Tibial artery (tissue), 4 donors: Measurements from ENCODE around the gene HSPA1B.

ENCODE experiments used
- DNase-seq, 2 donors: peaks; one replicate each; pipeline ENCODE4 v3.0.0-alpha.2; 2019
- H3K27ac ChIP-seq, 2 donors: fragments of 200-600 bp; sonication (generic) in 1 of 2; 1 replicate in 1 of 2; 2 replicates in 1 of 2; pipeline ENCODE4 v1.5.1; 2018 to 2019; ENCODE audit warnings: mild to moderate bottlenecking in 1 of 2
- H3K27me3 ChIP-seq, 2 donors: fragments of 200-600 bp; sonication (generic) in 1 of 2; one replicate each; pipeline versions ENCODE4 v1.5.1 to v1.6.0; 2016 to 2019
- H3K36me3 ChIP-seq, 3 donors: fragments of 200-600 bp; sonication (generic) in 2 of 3; one replicate each; pipeline ENCODE4 v1.5.1; 2016 to 2019; ENCODE audit warnings: mild to moderate bottlenecking in 2 of 3
- H3K4me1 ChIP-seq, 4 donors: fragments of 200-600 bp; sonication (generic) in 2 of 4; 1 replicate in 3 of 4; 2 replicates in 1 of 4; pipeline ENCODE4 v1.5.1; 2016 to 2019
- H3K4me3 ChIP-seq, 2 donors: fragments of 200-600 bp; sonication (generic) in 1 of 2; 1 replicate in 1 of 2; 2 replicates in 1 of 2; pipeline ENCODE4 v1.5.1; 2018 to 2019; ENCODE audit warnings: mild to moderate bottlenecking in 2 of 2
- H3K9me3 ChIP-seq, 3 donors: fragments of 200-600 bp; sonication (generic) in 1 of 3; one replicate each; pipeline ENCODE4 v1.5.1; 2016 to 2019
- CTCF ChIP-seq, 2 experiments: fragments of 200-600 bp in 1 of 2; fragments of 450-650 bp in 1 of 2; IDR thresholded peaks; one replicate each; pipeline ENCODE4 v1.5.1; 2017 to 2019; ENCODE audit warnings: antibody characterized with exemption in 2 of 2, mild to moderate bottlenecking in 1 of 2, moderate library complexity in 1 of 2
- intact Hi-C: fragments of 100-400 bp; cut with DNase I; formaldehyde crosslinking; loops from one replicate; pipeline ENCODE4 v1.15.0; 2023; ENCODE audit warnings: low total_unique reads

The HSPA1B gene

DNA sequence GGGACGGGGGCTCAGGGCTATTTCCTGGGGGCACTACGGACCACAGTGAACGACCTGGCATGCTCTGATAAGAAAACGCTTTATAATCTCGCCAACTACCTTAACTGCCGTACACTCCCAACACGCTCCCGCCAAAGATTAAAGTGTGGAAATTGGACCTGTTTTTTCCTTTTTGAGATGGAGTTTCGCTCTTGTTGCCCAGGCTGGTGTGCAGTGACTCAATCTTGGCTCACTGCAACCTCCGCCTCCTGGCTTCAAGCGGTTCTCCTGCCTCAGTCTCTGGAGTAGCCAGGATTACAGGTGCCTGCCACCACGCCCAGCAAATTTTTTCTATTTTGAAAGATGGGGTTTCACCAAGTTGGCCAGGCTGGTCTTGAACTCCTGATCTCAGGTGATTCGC is 51.6 kb downstream of the HSPA1B start:
- H3K4me3 ChIP-seq, result no peak overlapping the region

More for the DNA sequence above, 51.6 kb downstream of the HSPA1B start:
- no peaks in the 10 kb centered on the region for H3K4me1 ChIP-seq
- no peaks in the 10 kb centered on the region for H3K27me3 ChIP-seq
- no peak for TF ChIP-seq CTCF (IDR thresholded peaks at IDR 0.05)
- no peak for DNase-seq
- H3K9me3 ChIP-seq, result no peaks in the 10 kb centered on the region
- peaks cover 41 to 48% (median 45%) of the 10 kb centered on the region in 3 donors for H3K36me3 ChIP-seq
- intact Hi-C loops, result no loop called here
- no peak overlapping the region for H3K27ac ChIP-seq
